Nephron (organoid): ENCODE data around the gene FAM216B.
A peak's percentile ranks its signal among the peaks of the same experiment; 100 is the strongest.

Source experiments
- H3K27ac Mint-ChIP-seq, 3 experiments: 2 replicates each; pipeline ENCODE4 v1.8.0; 2020; ENCODE audit warnings: mixed read lengths in 3 of 3, mild to moderate bottlenecking in 2 of 3, moderate library complexity in 1 of 3
- H3K27me3 Mint-ChIP-seq: 2 replicates; pipeline ENCODE4 v1.8.0; 2021; ENCODE audit warnings: low read depth, mild to moderate bottlenecking, moderate library complexity, mixed read lengths
- H3K36me3 Mint-ChIP-seq: 2 replicates; pipeline ENCODE4 v1.8.0; 2020; ENCODE audit warnings: low read depth, mixed read lengths
- H3K4me1 Mint-ChIP-seq: 2 replicates; pipeline ENCODE4 v1.8.0; 2020; ENCODE audit warnings: mixed read lengths
- H3K4me3 Mint-ChIP-seq, 3 experiments: 2 replicates each; pipeline ENCODE4 v1.8.0; 2020; ENCODE audit warnings: mild to moderate bottlenecking in 3 of 3, mixed read lengths in 3 of 3, moderate library complexity in 2 of 3
- H3K9me3 Mint-ChIP-seq: 2 replicates; pipeline ENCODE4 v1.8.0; 2020; ENCODE audit warnings: mixed read lengths
- CTCF ChIP-seq, 3 experiments: fragments of 200-600 bp; sonication (generic); IDR thresholded peaks; one replicate each; pipeline ENCODE4 v1.5.0; 2021; ENCODE audit warnings: antibody characterized with exemption in 3 of 3; ENCODE audit not compliant: unreplicated experiment in 3 of 3

FAM216B gene

DNA sequence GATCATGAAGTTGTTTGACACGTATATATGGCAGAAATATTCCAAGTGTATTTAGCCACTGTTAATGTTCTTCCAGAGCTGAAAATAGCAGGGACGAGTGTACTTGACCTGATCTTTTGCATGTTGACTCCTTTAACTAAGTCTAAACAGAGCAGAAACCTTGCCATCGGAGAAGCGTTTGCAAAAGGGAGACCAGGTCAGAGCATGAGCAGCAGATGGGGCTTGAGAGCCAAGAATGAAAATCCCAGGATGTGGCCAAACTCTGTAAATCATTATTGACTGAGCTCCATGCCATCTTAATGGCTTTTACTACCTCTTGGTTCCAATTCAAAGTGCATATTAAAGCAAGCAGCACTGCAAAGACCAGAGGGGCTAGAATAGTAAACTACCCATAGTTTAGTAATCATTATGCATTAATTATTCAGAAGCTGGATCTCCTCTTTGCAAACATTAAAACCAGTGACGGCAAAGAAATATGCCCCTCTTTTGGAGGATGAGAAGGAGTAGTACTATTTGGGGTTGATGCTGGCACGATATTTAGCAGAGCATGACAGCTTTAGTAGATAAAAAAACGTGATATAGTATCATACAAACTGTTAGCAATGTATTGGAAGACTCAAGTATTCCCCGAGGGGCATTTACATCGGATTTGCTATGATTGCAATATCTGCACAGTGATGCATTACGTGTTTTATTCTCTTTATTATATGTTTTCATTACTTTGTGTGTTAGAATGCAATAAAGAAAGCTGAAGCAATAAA is 55.7 kb downstream of the FAM216B start:
- no peaks in the 10 kb centered on the region for H3K36me3 Mint-ChIP-seq
- H3K4me3 Mint-ChIP-seq = no peak overlapping the region
- H3K4me1 Mint-ChIP-seq = peaks cover 23% of the 10 kb centered on the region
- peaks cover 5% of the 10 kb centered on the region for H3K27me3 Mint-ChIP-seq
- TF ChIP-seq CTCF (IDR thresholded peaks at IDR 0.05; ENCODE audit: unreplicated experiment in 3 of 3) = peak; percentile 45 to 54 (median 49)
- no peaks in the 10 kb centered on the region for H3K9me3 Mint-ChIP-seq
- H3K27ac Mint-ChIP-seq = peak overlapping the region; percentile 50 to 90 (median 72)
